Skeletal muscle cell (primary cell): Measurements from ENCODE around the gene CKAP4.
A peak's percentile ranks its signal among the peaks of the same experiment; 100 is the strongest.

Experiments used
- DNase-seq: peaks from one replicate; pipeline ENCODE4 v3.0.0-alpha.2; 2010; ENCODE audit warnings: low read depth
- H3K4me3 ChIP-seq: 2 replicates; pipeline ENCODE4 v1.5.1; 2011; ENCODE audit warnings: low read depth, mild to moderate bottlenecking, control low read depth, low read length, moderate library complexity

CKAP4 gene

DNA sequence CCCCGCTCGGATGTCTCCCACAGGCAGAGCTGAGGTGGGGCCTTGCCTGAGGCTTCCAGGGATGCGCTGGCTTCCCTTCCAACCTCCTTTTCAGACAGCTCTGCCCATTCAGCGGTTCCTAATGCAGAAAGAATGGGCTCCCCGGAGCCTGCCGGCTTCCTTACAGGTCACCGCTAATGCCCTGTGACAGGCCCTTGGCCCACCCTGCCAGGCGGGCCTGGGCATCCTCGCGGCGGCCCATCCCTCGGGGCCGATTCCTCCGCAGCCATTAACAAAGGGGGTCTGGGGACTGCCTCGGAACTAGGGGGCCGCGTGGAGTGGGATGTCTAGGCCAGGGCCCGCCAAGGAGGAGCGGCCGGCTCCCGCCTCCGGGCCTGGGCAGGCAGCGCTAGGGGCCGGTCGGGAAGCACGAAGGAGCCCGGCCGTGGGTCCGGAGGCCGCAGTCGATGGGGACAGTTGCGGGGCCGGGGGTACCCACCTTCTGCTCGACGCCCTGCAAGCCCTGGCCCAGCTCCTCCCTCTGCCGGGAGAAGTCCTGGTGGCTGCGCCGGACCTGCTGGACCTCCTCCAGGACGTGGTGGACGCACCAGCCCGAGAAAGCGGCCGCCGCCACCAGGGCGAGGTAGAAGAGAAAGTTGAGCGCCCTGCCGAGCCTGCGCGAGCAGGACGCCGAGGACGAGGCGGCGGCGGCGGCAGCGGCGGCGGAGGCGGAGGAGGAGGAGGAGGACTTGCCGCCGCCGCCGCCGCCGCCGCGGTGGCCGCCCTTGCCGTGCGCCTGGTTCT, 738 bp downstream of the CKAP4 start:
- H3K4me3 ChIP-seq = peak overlapping the region; percentile 93
- no peak for DNase-seq

DNA sequence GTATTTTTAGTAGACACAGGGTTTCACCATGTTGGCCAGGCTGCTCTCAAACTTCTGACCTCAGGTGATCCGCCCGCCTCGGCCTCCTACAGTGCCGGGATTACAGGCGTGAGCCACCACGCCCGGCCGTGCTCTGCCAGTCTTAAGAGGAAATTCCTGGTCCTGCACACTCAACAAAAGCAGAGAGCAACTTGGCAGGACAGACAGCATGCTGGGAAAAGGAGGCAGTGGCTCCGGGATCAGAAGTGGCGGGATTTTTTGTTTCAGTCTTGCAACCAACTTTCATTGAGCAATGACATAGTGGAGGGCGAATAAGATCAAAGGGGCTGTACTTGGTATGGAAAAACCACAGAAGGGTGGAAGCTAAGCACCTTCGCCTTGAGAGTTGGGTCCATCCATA, 2.1 kb downstream of the CKAP4 start:
- H3K4me3 ChIP-seq = peak overlapping the region; percentile 93
- DNase-seq = no peak

DNA sequence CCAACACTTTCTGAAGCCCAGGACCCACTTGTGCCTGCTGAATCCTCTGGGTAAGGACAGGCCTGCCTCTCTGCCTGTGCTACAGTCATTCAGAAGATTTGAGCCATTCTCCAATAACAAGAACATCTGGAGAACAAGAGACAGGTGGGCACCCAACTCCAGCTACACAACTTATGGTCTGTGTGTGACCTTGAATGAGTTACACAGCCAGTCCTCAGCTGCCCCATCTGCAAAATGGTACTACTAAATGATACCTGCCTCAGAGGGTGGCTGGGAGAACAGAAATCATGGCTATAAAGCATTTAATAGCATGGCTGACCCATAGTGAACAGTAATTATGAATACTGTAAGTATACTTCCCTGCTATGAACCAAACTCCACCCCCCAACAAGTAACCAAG, 4.2 kb downstream of the CKAP4 start:
- no peak for DNase-seq
- no peak overlapping the region for H3K4me3 ChIP-seq

DNA sequence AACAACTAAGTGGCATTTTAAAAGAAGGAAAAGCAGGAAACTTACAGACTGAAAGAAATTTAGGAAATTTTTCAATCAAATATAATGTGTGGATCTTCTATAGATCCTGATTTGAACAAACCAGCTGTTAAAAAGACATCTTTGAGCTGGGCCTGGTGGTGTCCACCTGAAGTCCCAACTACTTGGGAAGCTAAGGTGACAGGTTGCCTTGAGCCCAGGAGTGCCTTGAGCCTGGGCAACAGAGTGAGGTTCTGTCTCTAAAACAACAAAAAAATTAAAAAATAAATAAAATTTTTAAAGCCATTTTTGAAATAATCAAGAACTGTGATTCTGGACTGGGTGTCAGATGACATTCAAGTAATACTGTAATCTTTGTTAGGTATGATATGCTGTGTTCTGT, 7.0 kb downstream of the CKAP4 start:
- no peak for DNase-seq
- H3K4me3 ChIP-seq = no peak overlapping the region

DNA sequence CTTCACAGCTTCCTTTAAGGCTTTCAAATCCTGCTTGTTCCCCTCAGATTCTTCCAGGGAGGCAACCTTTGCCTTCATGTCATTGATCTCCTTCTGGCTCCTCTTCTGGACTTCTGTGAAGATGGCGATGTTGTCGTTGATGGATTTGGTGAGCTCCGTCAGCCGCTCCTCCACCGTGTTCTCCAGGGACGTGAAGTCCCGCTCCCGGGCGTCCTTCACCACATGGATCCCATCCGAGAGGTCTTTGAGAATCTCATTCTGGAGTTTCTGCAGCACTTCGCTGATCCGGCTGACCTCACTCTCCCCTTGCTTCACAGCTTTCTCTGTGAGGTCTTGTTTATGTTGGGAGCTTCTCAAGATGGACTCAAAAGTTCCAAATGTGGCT, 7.9 kb downstream of the CKAP4 start:
- H3K4me3 ChIP-seq = no peak overlapping the region
- no peak for DNase-seq

DNA sequence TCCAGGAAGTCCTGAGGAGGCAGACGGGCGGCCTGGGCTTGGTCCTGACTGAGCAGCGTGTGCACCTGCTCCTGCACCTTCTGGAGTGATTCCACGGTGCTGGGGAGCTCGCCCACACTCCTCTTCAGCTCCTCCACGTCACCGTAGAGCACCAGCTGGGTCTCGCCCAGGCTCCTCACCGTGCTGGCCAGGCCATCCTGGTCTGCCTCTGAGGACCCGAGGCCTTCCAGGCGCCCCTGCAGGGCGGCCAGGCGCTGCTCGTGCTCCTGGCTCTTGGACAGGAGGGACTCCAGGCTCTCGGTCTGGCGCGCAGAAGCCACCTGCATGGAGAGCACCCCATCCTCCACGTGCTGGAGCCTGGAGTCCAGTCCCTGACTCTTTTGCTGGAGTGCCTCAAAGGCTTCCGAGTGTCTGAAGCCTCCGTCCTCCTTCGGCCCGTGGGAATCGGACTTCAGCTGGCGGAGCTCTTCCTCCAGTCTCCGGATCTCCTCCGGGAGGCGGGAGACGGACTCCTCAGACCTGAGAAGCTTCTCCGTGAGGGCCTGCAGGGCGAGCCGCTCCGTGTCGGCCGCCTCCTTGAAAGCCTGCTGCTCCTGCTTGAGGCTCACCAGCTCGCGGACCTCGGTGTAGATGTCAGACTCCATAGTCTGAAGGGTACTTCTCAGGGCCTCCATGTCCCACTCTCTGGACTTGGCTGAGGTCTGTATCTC, 8.4 kb downstream of the CKAP4 start:
- H3K4me3 ChIP-seq = no peak overlapping the region
- DNase-seq = no peak

DNA sequence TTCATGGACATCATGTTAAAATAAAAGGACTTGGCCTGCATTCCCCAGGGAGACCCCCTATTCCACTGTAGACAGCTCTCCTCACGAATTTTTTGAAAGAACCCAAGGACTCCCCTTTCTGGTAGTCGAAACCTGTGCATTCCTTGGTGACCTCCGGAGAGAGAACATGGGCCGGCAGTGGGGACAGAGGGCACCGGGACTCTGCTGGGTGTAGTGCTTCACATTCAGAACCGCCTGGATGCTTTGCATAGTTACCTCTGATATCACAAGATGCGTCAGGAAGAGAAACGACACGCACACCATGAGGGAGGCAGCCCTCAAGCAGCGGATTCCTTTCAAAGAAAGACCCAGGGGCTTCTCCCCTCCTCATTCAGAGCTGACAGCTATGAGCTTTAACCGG, 9.7 kb downstream of the CKAP4 start:
- DNase-seq = no peak
- no peak overlapping the region for H3K4me3 ChIP-seq

DNA sequence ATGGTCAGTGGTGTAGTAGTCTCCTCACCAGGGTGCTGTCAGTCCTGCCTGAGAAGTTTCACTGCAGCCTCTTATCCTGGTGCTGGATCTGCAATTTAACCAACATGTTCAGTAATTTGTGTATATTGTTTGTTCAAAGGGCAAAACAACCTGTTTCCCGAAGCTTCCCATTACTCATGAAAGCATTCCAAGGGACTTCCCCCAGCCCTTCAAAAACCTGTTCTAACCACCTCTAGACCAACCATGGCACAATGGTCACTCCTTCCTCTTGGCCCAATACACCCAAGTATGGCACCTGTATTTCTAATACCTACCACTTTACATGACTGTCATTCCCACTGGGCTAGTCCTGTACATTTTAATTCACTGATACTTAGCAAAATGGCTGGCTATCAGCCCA, 12.1 kb downstream of the CKAP4 start:
- no peak for DNase-seq
- no peak overlapping the region for H3K4me3 ChIP-seq

DNA sequence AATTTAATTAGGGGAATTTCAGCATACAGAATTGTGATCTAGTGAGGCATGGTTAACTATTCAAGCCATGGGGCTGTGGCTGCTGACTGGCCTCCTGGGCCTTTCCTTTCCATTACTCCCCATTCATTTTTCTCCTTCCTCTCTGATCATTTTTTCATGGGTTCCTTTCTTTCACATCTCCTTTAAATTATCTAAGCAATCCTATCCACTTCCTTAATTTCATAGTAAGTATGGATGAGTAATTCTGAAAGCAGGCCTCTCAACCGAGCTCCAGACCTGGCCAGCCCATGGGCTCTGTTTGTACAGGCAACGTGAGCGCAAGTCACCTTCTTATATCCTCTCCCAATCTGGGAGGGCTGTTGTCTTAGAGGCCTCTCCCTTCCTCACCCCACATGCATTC, 13.4 kb downstream of the CKAP4 start:
- no peak overlapping the region for H3K4me3 ChIP-seq
- DNase-seq = no peak

DNA sequence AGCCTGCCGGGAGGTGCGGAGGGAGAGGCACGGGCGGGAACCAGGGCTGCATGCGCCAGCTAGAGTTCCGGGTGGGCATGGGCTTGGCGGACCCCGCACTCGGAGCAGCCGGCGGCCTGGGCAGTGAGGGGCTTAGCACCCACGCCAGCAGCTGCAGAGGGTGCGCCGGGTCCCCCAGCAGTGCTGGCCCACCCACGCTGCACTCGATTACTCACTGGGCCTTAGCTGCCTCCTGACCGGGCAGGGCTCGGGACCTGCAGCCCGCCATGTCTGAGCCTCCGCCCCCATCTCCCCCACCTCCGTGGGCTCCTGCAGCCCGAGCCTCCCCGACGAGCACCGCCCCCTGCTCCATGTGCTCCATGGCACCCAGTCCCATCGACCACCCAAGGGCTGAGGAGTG, 14.8 kb downstream of the CKAP4 start:
- no peak overlapping the region for H3K4me3 ChIP-seq
- no peak for DNase-seq

DNA sequence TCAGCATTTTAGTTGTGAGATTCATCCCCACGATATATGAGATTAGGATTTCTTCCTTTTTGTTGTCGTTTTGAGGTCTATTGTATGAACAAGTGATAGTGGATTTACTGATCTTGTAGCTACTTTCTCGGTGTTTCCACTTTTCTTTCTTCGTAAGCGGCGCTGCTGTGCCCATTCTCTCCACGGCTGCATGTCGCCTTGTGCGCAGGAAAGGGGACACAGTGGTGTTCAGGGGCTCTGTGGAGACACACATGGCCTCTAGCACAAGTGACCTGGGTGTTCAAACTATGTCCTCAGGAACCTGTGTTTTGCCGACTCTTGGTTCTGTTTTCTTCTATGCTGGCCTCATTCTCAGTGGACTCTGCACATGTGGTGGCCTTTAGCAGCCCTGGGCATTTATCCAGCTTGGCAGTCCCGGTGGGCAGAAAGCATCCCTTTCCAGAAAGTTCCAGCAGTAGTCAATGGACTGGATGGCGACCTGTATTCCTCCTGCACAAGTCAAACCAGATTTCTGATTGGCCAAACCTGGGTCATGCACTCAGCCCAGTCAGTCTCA, 18.7 kb downstream of the CKAP4 start:
- no peak for DNase-seq
- no peak overlapping the region for H3K4me3 ChIP-seq

DNA sequence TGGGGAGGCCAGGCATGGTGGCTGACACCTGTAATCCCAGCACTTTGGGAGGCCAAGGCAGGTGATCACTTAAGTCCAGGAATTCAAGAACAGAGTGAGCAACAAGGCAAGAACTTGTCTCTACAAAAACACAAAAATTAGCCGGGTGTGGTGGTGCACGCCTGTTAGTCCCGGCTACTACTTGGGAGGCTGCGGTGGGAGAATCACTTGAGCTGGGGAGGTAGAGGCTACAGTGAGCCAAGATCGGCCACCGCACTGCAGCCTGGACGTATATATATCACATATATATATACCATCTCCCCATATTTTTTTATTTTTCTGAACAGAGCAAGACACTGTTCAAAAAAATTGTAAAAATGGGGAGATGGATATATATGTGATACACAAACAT, 19.5 kb downstream of the CKAP4 start:
- no peak overlapping the region for H3K4me3 ChIP-seq
- no peak for DNase-seq

DNA sequence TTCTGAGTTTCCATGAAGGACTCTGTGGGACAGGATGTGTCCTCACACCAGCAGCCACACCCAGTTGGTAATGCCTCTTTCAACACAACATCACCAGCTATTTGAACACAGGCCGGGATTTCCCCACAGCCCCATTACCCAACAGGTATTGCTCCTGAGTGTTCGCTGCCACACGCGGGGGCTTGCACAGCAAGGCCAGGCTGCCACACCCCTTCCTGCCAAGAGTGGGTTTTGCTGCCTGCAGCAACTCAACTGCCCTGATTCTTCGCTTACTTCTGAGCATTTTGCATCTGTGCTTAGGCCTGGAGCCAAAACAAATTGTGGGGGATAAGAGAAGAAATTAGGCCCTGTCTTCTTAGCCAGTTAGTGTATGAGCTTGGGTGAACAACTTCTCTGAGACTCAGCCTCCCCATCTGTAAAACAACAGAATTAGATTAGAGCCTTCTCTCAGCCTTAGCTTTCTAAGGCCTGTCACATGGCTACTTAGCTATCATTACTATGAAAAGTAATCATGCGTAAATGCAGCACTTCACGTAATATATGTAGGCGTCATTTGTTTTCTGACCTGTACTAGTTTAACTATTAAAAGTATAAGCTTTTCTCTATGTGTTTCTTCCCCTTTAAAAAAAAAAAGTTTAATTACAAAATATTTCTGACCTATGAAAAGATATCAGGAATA, 20.0 kb downstream of the CKAP4 start:
- no peak for DNase-seq
- H3K4me3 ChIP-seq = no peak overlapping the region

DNA sequence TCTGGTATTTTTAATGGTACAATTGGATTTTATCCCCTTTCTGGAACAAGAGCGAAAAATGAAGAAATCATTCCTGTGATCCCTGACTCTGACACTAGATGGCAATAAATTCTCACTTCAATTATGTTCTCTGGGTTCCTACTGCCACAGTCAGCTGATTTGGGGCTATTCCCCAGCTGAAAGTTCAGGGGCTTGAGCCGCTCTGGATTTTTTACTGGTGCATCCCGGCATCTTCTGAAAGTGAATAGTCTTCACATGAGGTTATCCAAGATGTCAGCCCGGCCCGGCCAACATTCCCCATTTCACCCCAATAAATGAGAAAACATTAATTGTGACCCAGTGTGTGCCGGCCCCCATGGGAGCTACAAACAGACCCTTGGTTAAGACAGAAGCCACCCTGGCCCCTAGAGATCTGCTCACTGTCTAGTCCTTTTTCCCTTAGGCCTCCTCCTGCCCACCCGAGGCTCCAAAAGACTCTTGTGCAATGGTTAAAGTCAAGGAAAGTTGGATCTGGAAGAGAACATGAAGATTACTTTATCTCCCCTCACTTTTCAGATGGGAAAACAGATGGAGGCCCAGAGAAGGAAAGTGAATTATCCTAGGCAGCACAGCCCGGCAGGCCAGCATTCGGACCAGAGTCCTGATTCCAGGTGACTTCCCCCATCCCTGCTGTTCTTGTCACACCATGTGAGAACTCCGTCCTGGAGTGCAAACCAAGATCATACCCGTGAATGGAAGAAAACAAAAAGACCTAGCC, 20.8 kb downstream of the CKAP4 start:
- no peak overlapping the region for H3K4me3 ChIP-seq
- no peak for DNase-seq

DNA sequence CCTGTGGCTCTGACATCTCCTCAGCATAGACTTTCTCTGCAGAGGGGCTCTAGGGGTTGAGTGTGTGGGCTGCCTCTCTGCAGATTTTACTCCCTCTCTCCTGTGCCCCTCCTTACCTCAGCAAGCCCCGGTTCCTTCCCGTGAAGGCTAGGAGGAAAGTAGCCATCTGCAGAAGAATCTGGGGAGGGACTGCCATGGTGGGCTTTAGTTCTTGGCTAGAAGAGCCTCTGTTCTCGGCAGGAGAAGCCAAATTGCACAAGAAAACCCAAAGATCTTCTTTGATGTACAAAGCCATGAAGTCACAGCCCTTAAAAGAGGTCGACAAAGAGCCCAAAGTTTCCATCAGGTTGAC, 23.5 kb downstream of the CKAP4 start:
- H3K4me3 ChIP-seq = no peak overlapping the region
- no peak for DNase-seq

DNA sequence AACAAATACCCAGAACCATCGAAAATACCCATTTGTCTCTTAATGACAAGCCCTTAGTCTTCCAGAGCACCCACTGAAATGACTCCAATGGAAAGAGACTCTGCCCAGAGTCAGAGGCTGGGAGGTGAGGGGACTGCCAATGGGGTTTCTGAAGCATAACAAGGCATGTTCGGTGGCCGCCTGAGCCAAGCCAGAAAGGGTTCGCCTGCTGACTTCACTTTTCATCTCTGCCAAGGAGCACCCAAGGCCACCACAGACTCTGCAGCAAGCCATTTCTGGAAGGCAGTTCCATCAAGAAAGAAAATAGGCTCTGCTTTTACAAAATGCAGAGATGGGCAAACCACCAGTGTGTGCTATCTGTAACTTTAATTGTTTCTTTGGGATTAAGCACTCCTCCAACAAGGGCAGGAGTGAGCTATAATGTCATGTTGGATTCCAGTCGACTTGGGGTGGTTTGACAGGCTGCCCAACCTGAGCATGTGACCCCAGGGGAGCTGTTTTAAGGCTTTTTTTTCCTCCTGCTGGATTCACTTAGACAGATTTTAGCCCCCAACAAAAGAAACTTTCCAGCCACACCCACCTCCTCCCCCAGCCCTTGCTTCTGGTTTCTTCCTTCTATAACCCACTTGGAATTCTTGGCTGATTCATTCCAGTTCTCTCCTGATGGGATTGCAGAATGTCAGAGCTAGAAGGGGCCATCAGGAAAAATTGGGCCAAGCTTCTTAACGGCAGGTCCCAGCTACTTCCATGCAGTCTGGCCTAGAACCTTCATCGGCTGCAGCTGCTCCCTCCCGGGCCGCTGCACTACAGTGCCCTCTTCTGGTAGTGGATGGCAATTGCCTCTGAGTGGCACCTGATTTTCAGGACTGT, 24.1 kb downstream of the CKAP4 start:
- DNase-seq = no peak
- no peak overlapping the region for H3K4me3 ChIP-seq

DNA sequence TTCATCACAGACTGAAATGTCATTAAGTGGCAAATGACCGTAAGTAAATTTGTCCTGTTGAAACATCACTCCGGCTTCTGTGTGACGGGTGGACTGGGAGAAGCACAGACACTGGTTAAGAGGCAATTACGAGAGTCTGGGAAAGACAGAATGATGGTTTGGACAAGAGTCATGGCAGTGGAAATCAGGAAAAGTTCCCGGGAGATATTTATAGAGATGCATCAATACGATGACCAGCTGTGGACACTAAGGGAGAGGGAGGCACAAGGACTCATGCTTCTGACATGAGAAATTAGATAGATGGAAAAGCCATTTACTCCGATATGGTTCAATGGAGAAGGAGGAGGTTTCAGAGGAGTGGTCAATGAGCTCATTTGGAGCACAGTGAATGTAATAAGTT, 27.3 kb downstream of the CKAP4 start:
- no peak for DNase-seq
- H3K4me3 ChIP-seq = no peak overlapping the region

DNA sequence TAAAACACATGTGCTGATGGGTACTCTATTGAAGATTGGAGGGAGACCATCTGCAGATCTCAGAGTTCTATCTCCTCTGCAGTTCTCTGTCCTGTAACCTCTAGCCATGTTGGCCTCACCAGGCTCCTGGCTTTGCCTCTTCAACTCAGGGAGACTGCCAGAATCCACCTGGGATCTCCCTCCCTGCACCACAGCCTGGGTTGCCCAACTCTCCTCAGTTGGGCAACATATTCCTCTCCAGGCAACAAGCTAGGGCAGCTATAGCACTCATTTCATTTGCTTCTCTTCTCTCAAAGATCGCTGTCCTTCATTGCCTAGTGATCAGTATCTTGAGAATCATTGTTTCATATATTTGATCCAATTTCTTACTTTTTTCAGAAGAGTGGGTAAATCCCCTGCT, 28.8 kb downstream of the CKAP4 start:
- H3K4me3 ChIP-seq = no peak overlapping the region
- no peak for DNase-seq

DNA sequence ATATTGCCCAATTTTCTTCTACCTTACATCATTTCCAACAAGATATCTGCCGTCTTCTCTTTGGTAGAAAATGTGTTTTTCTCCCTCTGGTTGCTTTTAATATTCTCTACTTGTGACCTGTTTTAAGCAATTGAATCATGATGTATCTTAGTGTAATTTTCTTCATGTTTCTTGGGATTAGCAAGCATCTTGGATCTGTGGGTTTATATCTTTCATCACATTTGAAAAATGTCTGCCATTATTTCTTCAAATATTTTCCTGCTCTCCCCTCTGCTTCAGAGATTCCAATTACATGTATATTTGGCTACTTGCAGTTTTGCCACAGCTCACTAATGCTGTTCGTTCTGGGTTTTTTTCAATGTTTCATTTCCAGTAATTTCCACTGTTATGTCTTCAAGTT, 30.1 kb downstream of the CKAP4 start:
- H3K4me3 ChIP-seq = no peak overlapping the region
- DNase-seq = no peak
